Ovary (tissue), 9 donors: ENCODE data around the gene PRKCH. TPM values are rescaled to one million over a fixed set of nuclear protein-coding genes. Genes with fewer than 3 reads are reported as not detected.

Source experiments
- DNase-seq, 5 donors: peaks; one replicate each; pipeline ENCODE4 v3.0.0-alpha.2; 2019 to 2020
- H3K27ac ChIP-seq, 2 donors: fragments of 200-600 bp; one replicate each; pipeline versions ENCODE4 v1.5.1 to v1.8.0; 2019 to 2022
- H3K27me3 ChIP-seq: fragments of 200-600 bp; one replicate; pipeline ENCODE4 v1.8.0; 2022
- H3K36me3 ChIP-seq: fragments of 200-600 bp; sonication (generic); one replicate; pipeline ENCODE4 v1.5.1; 2019
- H3K4me1 ChIP-seq: one replicate; pipeline ENCODE4 v1.8.1; 2013; ENCODE audit warnings: mild to moderate bottlenecking, moderate library complexity; ENCODE audit not compliant: insufficient read depth
- H3K4me3 ChIP-seq: fragments of 200-600 bp; sonication (generic); one replicate; pipeline ENCODE4 v1.5.1; 2017
- H3K9me3 ChIP-seq, 2 donors: fragments of 200-600 bp in 1 of 2; sonication (generic) in 1 of 2; one replicate each; pipeline versions ENCODE4 v1.5.1 to v1.8.1; 2013 to 2019; ENCODE audit warnings: mild to moderate bottlenecking in 1 of 2, moderate library complexity in 1 of 2
- EP300 ChIP-seq: sonication (generic); formaldehyde crosslinking; IDR thresholded peaks from one replicate; pipeline ENCODE4 v1.6.1; 2017; ENCODE audit warnings: antibody characterized with exemption
- POLR2A ChIP-seq: fragments of 450-650 bp; IDR thresholded peaks from one replicate; pipeline ENCODE4 v1.6.1; 2017; ENCODE audit warnings: antibody characterized with exemption, mild to moderate bottlenecking, moderate library complexity
- WGBS, 3 donors: extraction: QIAGEN DNeasy Blood & Tissue Kit in 1 of 3; methylation state at CpG; one replicate each; pipeline versions ENCODE4 v1.1.5 to v1.1.7; 2013 to 2017; 5-methylcytosine and 5-hydroxymethylcytosine counted together
- intact Hi-C, 4 donors: fragments of 100-400 bp; cut with DNase I; formaldehyde crosslinking; loops; one replicate each; pipeline versions ENCODE4 v1.11.0 to v1.15.1; 2022 to 2023
- polyA plus RNA-seq, 2 donors: library from polyadenylated mRNA; stranded (reverse); fragments of 200-250 nt in 1 of 2; fragments of 350-450 nt in 1 of 2; fragmentation: Illumina TruSeq in 1 of 2; extraction: RNeasy Lipid Tissue Mini Kit (QIAGEN cat#74804) in 1 of 2; gene quantifications; one replicate each; pipeline ENCODE4 v1.2.3, GENCODE V29; 2013 to 2014
- total RNA-seq, 7 donors: library from RNA; depleted of rRNA in 2 of 7; stranded (reverse); fragments of >200 nt in 2 of 7; fragmentation: NEBNext Ultra II Directional in 3 of 7; extraction: Animal tissue kit (Norgen Biotek cat#: 25700) in 3 of 7; gene quantifications; one replicate each; pipeline versions ENCODE4 v1.1.0 to v1.2.4, GENCODE V29; 2016 to 2023
- TF ChIP-seq, protein P1 (sequence below), 3 donors: fragments of 450-650 bp in 2 of 3; fragments of 200-600 bp in 1 of 3; IDR thresholded peaks; one replicate each; pipeline versions ENCODE4 v1.5.1 to v1.8.0; 2016 to 2022; ENCODE audit warnings: antibody characterized with exemption in 3 of 3, mild to moderate bottlenecking in 1 of 3
- donor health status: DM: no; HTN: no; CAD: no; lungs with moderate emphysema.
- donor health status: DM: no; HTN: no; CAD: no.
- donor health status: Bipolar disorder and iron deficiency.
- donor health status: DM: yes; HTN: yes; CAD: no.
- donor health status: DM: no; HTN: no; CAD: no.
- donor health status: DM: yes; HTN: yes; CAD: no.

The PRKCH gene
- total and polyA plus RNA-seq, 9 donors: 8.4 to 47.6 (median 15.9) TPM

DNA sequence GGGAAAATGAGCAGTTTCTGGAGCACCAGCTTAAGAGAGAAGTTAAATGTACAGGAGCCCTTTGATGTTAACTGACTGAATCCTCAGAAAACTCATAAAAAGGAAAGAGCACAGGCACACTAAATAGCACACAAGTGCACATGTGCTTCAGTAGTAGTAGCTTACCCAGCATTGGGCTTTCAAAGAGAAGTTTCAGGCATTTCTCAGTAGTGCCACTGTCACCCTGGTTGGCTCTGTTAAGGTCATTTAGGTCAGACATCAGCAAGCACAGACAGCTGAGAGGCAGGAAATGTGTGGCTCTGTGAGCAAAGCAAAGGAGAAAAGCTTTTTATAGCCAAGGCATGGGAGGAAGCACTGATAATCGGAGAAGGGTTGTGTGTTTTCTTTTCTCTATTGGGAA is 277.6 kb downstream of the PRKCH start:
- no peaks in the 10 kb centered on the region for H3K9me3 ChIP-seq
- intact Hi-C loops: no loop called here
- peaks cover 5% of the 10 kb centered on the region for H3K4me1 ChIP-seq
- TF ChIP-seq, protein P1, sequence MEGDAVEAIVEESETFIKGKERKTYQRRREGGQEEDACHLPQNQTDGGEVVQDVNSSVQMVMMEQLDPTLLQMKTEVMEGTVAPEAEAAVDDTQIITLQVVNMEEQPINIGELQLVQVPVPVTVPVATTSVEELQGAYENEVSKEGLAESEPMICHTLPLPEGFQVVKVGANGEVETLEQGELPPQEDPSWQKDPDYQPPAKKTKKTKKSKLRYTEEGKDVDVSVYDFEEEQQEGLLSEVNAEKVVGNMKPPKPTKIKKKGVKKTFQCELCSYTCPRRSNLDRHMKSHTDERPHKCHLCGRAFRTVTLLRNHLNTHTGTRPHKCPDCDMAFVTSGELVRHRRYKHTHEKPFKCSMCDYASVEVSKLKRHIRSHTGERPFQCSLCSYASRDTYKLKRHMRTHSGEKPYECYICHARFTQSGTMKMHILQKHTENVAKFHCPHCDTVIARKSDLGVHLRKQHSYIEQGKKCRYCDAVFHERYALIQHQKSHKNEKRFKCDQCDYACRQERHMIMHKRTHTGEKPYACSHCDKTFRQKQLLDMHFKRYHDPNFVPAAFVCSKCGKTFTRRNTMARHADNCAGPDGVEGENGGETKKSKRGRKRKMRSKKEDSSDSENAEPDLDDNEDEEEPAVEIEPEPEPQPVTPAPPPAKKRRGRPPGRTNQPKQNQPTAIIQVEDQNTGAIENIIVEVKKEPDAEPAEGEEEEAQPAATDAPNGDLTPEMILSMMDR (IDR thresholded peaks at IDR 0.05): no peak
- no peak for TF ChIP-seq EP300
- TF ChIP-seq POLR2A: no peak
- H3K4me3 ChIP-seq: no peak overlapping the region
- DNase-seq: no peak
- H3K27me3 ChIP-seq: no peaks in the 10 kb centered on the region
- no peaks in the 10 kb centered on the region for H3K36me3 ChIP-seq
- H3K27ac ChIP-seq: no peak overlapping the region
- 0 to 5% (median 2%) methylated on average over 1 of the region's 1 CpG for WGBS, 3 donors

GRCh38 chr14:61599942-61600341 is 278.6 kb downstream of the PRKCH start:
- DNase-seq: no peak
- peaks cover 5% of the 10 kb centered on the region for H3K4me1 ChIP-seq
- TF ChIP-seq, protein P1 (IDR thresholded peaks at IDR 0.05): no peak
- TF ChIP-seq POLR2A (no peak), EP300 (no peak)
- intact Hi-C loops: no loop called here
- H3K9me3 ChIP-seq: no peaks in the 10 kb centered on the region
- WGBS, 3 donors: 98 to 100% (median 98%) methylated on average over 1 of the region's 1 CpG
- no peak overlapping the region for H3K4me3 ChIP-seq
- H3K36me3 ChIP-seq: no peaks in the 10 kb centered on the region
- H3K27ac ChIP-seq: no peak overlapping the region
- no peaks in the 10 kb centered on the region for H3K27me3 ChIP-seq

Other genes starting within 250 kb of the PRKCH start
- gene TMEM30B, start 40.2 kb upstream of the PRKCH start, total RNA-seq: 10 to 100 TPM in 1 of 7 donors, 1 to 10 TPM in 6; 1.2 to 35.3 (median 3.5) TPM
- 1 to 10 TPM; 2.3 to 5.4 TPM for gene TMEM30B, start 40.2 kb upstream of the PRKCH start, polyA plus RNA-seq